Suprapubic skin (tissue), 4 donors: ENCODE results near the gene HLA-A. TPM values are rescaled to one million over a fixed set of nuclear protein-coding genes. Genes with fewer than 3 reads are reported as not detected.

Experiments used
- DNase-seq, 2 donors: peaks; one replicate each; pipeline ENCODE4 v3.0.0-alpha.2; 2019; ENCODE audit warnings: low spot score in 2 of 2
- H3K27ac ChIP-seq: fragments of 200-600 bp; sonication (generic); one replicate; pipeline ENCODE4 v1.5.1; 2019
- H3K27me3 ChIP-seq: fragments of 200-600 bp; sonication (generic); one replicate; pipeline ENCODE4 v1.5.1; 2019
- H3K36me3 ChIP-seq: fragments of 200-600 bp; sonication (generic); one replicate; pipeline ENCODE4 v1.5.1; 2019
- H3K4me1 ChIP-seq: fragments of 200-600 bp; sonication (generic); one replicate; pipeline ENCODE4 v1.5.1; 2019
- H3K4me3 ChIP-seq: fragments of 200-600 bp; sonication (generic); one replicate; pipeline ENCODE4 v1.5.1; 2019; ENCODE audit warnings: mild to moderate bottlenecking
- H3K9me3 ChIP-seq: fragments of 200-600 bp; sonication (generic); one replicate; pipeline ENCODE4 v1.5.1; 2019
- EP300 ChIP-seq: sonication (generic); formaldehyde crosslinking; IDR thresholded peaks from one replicate; pipeline ENCODE4 v1.6.1; 2017; ENCODE audit warnings: antibody characterized with exemption
- POLR2A ChIP-seq, 2 donors: fragments of 450-650 bp; IDR thresholded peaks; one replicate each; pipeline ENCODE4 v1.6.1; 2017; ENCODE audit warnings: antibody characterized with exemption in 2 of 2, mild to moderate bottlenecking in 2 of 2, moderate library complexity in 2 of 2
- POLR2AphosphoS5 ChIP-seq, 3 donors: sonication (generic); formaldehyde crosslinking; IDR thresholded peaks; one replicate each; pipeline ENCODE4 v1.6.1; 2017; ENCODE audit warnings: antibody characterized with exemption in 3 of 3
- WGBS: methylation state at CpG from one replicate; pipeline ENCODE4 v1.1.5; 2018; 5-methylcytosine and 5-hydroxymethylcytosine counted together
- total RNA-seq, 4 donors: library from RNA; depleted of rRNA; stranded (reverse); fragments of >200 nt; gene quantifications; one replicate each; pipeline ENCODE4 v1.1.0, GENCODE V29; 2016
- TF ChIP-seq, protein P1 (sequence below), 2 donors: fragments of 200-600 bp in 1 of 2; fragments of 450-650 bp in 1 of 2; sonication (generic) in 1 of 2; IDR thresholded peaks; one replicate each; pipeline ENCODE4 v1.5.1; 2016 to 2019; ENCODE audit warnings: antibody characterized with exemption in 2 of 2, mild to moderate bottlenecking in 1 of 2, moderate library complexity in 1 of 2

The HLA-A gene
- total RNA-seq, 4 donors from 2014 or later: 455 to 546 (median 499) TPM

GRCh38 chr6:29955783-29956182, 13.5 kb downstream of the HLA-A start:
- TF ChIP-seq, protein P1, sequence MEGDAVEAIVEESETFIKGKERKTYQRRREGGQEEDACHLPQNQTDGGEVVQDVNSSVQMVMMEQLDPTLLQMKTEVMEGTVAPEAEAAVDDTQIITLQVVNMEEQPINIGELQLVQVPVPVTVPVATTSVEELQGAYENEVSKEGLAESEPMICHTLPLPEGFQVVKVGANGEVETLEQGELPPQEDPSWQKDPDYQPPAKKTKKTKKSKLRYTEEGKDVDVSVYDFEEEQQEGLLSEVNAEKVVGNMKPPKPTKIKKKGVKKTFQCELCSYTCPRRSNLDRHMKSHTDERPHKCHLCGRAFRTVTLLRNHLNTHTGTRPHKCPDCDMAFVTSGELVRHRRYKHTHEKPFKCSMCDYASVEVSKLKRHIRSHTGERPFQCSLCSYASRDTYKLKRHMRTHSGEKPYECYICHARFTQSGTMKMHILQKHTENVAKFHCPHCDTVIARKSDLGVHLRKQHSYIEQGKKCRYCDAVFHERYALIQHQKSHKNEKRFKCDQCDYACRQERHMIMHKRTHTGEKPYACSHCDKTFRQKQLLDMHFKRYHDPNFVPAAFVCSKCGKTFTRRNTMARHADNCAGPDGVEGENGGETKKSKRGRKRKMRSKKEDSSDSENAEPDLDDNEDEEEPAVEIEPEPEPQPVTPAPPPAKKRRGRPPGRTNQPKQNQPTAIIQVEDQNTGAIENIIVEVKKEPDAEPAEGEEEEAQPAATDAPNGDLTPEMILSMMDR (IDR thresholded peaks at IDR 0.05): no peak
- TF ChIP-seq POLR2AphosphoS5 (IDR thresholded peaks at IDR 0.05) (no peak), POLR2A (IDR thresholded peaks at IDR 0.05) (no peak), EP300 (no peak)
- no peak for DNase-seq
- Histone ChIP-seq H3K4me3 (no peak overlapping the region), H3K27ac (no peak overlapping the region), H3K4me1 (peaks cover 8% of the 10 kb centered on the region), H3K36me3 (no peaks in the 10 kb centered on the region), H3K9me3 (no peaks in the 10 kb centered on the region), H3K27me3 (no peaks in the 10 kb centered on the region)
- 82% methylated on average over 9 of the region's 9 CpGs for WGBS

DNA sequence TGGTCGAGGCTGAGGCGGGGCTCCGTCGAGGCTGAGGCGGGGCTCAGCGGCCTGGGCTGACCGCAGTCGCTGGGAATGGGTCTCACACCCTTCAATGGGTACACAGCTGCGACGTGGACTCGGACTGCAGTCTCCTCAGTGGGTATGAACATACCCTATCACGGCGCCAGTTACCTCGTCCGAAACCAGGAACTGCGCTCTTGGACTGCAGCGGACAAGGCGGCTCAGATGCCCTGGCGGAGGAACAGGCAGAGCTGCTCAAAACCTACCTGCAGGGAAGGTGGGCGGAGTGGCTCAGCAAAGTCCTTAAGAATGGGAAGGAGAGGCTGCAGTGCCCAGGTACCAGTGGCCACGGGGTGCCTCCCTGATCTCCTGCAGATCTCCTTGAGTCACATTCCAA, 14.2 kb downstream of the HLA-A start:
- no peak for TF ChIP-seq EP300
- no peak for TF ChIP-seq POLR2AphosphoS5 (IDR thresholded peaks at IDR 0.05)
- TF ChIP-seq, protein P1 (IDR thresholded peaks at IDR 0.05): no peak
- no peak for TF ChIP-seq POLR2A (IDR thresholded peaks at IDR 0.05)
- Histone ChIP-seq H3K27me3 (no peaks in the 10 kb centered on the region), H3K9me3 (no peaks in the 10 kb centered on the region), H3K27ac (no peak overlapping the region), H3K4me3 (no peak overlapping the region), H3K4me1 (peaks cover 8% of the 10 kb centered on the region), H3K36me3 (no peaks in the 10 kb centered on the region)
- WGBS: 92% methylated on average over 21 of the region's 21 CpGs
- no peak for DNase-seq

DNA sequence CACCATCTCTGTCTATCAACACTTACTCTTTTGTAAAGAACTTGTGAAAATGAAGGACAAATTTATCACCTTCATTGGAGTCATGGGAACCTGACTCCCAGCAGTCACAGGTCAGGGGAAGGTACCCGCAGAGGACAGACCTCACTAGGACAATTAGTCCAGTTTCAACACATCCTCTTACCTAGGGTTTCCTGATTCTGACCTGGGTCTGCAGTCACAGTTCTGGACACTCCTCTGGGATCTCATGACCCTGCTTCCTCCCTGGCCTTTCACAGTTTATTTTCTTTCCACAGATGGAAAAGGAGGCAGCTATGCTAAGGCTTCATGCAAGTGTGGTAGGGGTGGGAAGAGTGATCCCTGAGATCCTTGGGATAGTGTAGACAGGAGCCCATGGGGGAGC, 15.7 kb downstream of the HLA-A start:
- Histone ChIP-seq H3K4me3 (no peak overlapping the region), H3K27ac (no peak overlapping the region), H3K9me3 (no peaks in the 10 kb centered on the region), H3K27me3 (no peaks in the 10 kb centered on the region), H3K36me3 (no peaks in the 10 kb centered on the region), H3K4me1 (peaks cover 4% of the 10 kb centered on the region)
- WGBS: 100% methylated on average over 1 of the region's 1 CpG
- TF ChIP-seq POLR2AphosphoS5 (IDR thresholded peaks at IDR 0.05): no peak
- no peak for TF ChIP-seq EP300
- TF ChIP-seq POLR2A (IDR thresholded peaks at IDR 0.05): no peak
- TF ChIP-seq, protein P1 (IDR thresholded peaks at IDR 0.05): no peak
- DNase-seq: no peak

DNA sequence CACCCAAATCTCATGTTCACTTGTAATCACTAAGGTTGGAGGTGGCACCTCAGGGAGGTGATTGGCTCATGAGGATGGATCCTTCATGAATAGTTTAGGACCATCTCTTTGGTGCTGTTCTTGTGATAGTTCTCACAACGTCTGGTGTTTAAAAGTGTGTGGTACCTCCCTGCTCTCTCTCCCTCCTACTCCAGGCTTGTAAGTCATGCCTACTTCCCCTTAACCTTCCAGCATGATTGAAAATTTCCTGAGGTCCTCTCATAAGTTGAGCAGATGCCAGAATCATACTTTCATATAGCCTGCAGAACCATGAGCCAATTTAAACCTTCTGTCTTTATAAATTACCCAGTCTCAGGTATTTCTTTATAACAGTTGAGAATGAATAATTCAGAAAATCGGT, 16.6 kb downstream of the HLA-A start:
- no peak for TF ChIP-seq POLR2AphosphoS5 (IDR thresholded peaks at IDR 0.05)
- TF ChIP-seq POLR2A (IDR thresholded peaks at IDR 0.05): no peak
- TF ChIP-seq EP300: no peak
- TF ChIP-seq, protein P1 (IDR thresholded peaks at IDR 0.05): no peak
- no peaks in the 10 kb centered on the region for H3K36me3 ChIP-seq

GRCh38 chr6:29959467-29959866, 17.1 kb downstream of the HLA-A start:
- TF ChIP-seq, protein P1 (IDR thresholded peaks at IDR 0.05): no peak
- TF ChIP-seq POLR2AphosphoS5 (IDR thresholded peaks at IDR 0.05) (no peak), POLR2A (IDR thresholded peaks at IDR 0.05) (no peak), EP300 (no peak)
- Histone ChIP-seq H3K4me3 (no peak overlapping the region), H3K4me1 (peaks cover 4% of the 10 kb centered on the region), H3K36me3 (no peaks in the 10 kb centered on the region), H3K27me3 (no peaks in the 10 kb centered on the region), H3K27ac (no peak overlapping the region), H3K9me3 (no peaks in the 10 kb centered on the region)
- no peak for DNase-seq

More for the DNA sequence above, 16.6 kb downstream of the HLA-A start:
- H3K4me3 ChIP-seq: no peak overlapping the region
- H3K4me1 ChIP-seq: no peaks in the 10 kb centered on the region
- no peaks in the 10 kb centered on the region for H3K27me3 ChIP-seq
- H3K9me3 ChIP-seq: no peaks in the 10 kb centered on the region
- no peak overlapping the region for H3K27ac ChIP-seq
- DNase-seq: no peak
- 70% methylated on average over 2 of the region's 2 CpGs for WGBS
